HG03097 (cell line): Measurements from ENCODE around the gene ATXN1.
"Not testable (repeated sequence)": the region's sequence is repeated elsewhere in the genome, so short reads cannot be mapped to it uniquely, and the experiment has no call there.

Experiments
- ATAC-seq: cut with Tn5 transposase; IDR thresholded peaks from one replicate; pipeline ENCODE4 v1.9.1; 2021; ENCODE audit not compliant: unreplicated experiment, low FRiP score

ATXN1 gene

GRCh38 chr6:16760516-16761470 is at the start of gene ATXN1:
ATXN1 (minus strand) TSS chr6:16761460.
- peak; percentile 7 for ATAC-seq

GRCh38 chr6:16810411-16810810 is 49.2 kb upstream of the ATXN1 start:
- ATAC-seq, result no peak

DNA sequence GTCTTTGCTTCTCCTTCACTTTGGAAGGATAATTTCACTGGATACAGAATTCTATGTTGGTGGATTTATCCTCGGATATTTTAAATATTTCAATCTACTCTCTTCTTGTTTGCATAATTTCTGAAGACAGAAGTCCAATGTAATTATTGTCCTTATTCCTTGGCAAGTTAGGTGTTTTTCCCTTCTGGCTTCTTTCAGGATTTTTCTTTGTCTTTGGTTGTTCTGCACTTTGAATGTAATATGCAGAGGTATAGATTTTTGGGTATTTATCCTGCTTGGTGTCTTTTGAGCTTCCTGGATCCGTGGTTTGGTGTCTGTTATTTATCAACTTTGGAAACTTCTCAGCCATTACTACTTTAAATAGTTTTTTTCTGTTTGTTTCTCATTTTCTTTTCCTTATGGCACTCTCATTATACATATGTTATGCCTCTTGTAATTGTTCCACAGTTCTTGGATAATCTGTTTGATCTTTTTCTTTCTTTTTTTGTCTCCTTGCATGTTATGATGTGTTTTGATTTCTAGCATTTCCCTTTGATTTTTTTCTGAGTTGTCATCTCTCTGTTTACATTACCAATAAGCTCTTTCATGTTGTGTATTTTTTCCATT is 48.6 kb upstream of the ATXN1 start:
- ATAC-seq, result no peak

DNA sequence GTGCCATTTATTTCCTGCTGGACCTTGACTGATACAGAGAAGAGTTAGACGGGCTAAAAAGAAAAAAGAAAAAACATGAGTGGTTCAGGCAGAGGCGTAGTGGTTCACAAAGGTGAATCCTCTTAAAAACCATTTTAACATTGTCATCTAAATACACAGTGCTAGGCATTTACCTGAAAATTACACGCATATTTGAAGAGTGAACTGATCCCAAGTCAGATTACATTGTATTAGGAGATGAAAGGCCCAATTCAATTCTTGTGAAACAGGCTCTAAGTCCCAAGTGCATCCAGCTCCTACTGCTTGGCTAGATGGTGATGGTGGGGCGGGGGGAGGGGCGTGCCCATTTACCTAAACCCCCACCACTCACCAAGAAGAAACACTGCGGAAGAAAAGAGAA is 46.7 kb upstream of the ATXN1 start:
- ATAC-seq, result no peak

DNA sequence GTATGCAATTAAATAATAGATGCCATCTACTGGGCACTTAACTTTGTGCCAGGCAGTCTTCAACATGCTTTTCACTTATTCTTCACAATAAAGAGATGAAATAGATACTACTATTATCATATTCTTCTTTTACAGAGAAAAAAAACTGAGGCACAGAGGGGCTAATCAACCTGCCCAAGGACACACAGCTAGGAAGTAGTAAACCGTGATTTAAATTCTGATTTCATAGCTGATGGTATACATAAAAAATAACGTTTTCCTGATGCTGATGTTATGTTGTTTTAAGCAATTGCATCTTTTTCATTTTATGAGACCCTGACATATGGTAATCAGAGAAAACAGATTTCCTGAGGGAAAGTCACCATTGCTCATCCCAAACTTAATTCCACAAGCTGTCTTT is 45.1 kb upstream of the ATXN1 start:
- ATAC-seq, result no peak

DNA sequence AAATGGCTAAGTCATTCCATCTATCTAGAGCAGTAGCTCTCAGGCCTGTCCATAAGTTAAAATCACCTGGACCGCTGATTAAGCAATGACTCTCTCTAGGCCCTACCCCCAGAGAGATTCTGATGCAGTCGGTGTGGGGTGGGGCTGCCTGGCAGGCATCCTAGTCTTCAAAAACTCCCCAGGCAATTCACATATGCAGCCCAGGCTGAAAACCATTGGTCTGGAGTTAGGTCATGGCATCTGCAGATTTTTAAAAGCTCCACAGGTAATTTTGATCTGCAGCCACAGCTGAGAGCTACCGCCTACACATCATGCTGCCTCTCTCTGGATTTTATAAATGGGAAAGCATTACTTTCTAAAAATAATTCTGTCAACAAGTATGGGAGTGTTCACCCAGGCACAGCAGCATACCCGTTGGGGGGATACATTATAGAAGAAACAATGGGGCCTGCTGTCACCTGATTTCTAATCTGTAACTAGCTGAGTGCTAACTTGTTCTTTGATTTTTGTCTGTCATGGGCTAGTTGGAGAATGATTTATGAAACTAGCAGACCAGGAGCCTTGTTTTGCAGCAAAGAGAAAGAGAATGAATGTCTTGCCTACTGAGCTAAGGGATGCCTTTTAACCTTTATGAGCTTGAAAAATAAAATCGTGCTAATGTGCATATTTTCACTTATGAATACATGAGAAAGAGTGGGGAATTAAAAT is 44.1 kb upstream of the ATXN1 start:
- ATAC-seq, result no peak

DNA sequence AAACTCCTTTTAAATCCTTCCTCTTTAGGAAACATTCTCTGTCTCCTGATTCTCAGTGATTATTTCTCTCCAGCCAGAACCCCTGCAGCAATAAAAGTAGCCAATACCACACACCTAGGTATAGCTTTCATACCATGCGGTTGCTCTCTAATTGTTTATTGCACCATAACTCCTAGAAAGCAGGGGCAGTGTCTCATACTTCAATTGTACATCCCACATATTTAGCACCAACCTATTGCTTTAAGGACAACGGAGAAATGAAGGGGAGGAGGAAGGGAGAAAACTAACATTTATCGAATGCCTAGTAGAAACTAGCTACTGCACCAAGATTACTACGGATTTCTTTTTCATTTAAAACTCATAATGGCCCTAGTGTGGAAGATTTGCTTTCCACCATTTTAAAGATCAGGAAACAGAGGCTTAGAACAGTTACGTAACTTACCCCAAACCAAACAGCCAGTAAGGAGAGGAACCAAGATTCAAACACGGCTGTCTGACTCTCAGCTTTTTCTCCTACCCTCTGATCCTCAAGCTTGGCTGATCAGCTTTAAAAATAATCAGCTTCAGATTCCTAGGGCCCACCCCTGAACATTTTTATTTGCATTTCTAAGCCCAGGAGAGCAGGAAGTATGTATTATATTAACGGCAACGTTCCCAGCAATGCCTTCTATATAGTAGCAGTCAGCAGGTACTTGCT is 43.4 kb upstream of the ATXN1 start:
- ATAC-seq, result no peak

- ATAC-seq, result no peak
Measured at GRCh38 chr6:16803294-16804200, 42.3 kb upstream of the ATXN1 start.

DNA sequence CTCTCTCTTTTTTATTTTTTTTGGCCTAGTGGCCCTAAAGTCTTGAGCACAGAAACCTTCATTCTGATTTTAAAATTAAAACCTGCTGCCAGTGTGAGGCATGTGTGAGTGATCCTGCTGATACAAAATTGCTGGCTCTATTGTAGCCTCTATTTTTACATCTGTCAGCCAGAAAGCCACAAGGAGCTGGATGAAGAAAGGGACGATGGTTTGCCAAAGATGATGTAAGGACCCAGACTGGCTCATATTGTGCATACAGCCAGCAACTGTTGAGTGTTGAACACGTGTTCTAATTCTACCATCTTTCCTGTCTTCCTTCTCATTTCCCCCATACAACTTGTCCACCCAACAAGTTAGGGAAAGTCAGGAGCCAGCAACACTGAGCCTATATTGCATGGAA is 40.8 kb upstream of the ATXN1 start:
- ATAC-seq, result no peak

GRCh38 chr6:16800942-16801341 is 39.7 kb upstream of the ATXN1 start:
- no peak for ATAC-seq

DNA sequence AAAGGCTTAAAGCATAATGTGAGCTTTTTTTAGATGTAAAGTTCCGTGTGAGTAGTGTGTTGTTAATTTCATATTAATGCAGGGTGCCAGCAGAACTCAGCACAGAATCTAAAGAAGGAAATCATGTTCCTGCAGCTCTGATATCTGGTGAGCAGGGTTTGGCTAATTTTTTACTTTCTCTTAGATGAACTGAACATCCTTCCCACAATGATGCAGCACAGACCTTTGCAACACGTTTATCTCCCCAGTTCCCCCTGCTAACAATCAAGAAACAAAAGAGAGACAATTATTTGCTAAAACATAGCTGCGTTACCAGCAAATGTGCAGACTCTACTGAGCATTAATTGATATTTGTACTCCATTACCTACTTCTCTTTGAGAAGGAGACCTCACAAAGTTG is 39.1 kb upstream of the ATXN1 start:
- no peak for ATAC-seq

DNA sequence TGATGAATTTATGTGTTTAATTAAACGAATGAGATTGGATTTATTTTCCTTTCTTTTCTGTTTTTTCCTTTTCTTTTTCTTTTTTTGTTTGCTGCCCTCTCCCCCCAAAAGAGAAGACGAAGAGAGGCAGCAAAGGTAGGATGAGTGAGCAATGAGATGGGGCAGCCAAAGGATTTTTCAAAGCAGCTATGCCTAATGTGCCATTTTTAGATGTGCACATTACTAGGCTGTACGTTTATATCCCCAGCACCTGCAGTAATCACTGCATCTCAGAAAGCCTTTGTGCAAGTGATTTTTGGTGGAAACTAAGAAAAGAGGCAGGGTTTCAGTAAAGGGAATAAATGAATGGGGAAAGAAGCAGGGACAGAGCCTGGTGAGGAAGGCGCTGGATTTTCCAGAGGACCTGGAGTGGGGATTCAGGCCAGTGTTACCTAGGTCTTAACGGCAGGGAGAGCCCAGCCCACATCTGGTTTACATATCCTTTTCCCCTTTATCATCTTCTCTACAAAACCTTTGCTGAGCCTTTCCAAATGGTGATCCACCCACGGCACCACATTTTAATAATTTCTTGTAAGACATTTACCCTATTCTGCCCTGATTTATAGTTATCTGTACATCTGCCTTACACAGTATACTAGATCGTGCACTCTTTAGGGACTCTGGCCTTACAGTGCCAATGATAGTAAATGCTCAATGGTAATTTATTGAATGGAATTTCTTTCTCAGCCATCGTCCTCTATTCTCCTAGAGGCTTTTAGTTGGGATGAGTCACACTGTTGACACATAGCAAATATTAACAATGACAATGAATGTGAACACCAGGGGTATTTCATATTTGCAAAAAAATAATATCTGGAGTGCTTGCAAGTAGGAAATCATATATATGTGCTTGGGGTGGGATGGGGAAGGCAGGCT is 38.3 kb upstream of the ATXN1 start:
- no peak for ATAC-seq

DNA sequence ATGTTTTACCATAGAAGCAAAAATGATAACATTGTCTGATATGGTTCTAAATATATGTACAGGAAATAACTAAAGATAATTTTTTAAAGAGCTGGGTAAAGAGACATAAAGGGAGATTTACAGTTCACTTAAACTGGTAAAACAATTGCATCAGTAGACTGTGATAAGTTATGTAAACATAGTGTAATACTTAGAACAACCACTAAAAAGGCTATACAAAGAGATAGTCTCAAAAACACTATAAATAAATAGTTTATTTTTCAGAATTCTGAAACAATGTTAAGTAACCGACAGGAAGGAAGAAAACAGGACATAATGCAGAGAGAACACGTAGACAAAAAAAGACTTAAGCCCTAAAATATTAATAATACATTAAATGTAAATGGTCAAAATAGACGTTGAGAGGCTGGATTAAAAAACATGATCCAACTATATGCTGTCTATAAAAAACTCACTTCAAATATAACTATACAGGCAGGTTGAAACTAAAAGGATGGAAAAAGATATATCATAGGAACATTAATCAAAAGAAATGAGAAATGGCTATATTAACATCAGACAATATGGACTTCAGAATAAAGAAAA is 32.7 kb upstream of the ATXN1 start:
- no peak for ATAC-seq

DNA sequence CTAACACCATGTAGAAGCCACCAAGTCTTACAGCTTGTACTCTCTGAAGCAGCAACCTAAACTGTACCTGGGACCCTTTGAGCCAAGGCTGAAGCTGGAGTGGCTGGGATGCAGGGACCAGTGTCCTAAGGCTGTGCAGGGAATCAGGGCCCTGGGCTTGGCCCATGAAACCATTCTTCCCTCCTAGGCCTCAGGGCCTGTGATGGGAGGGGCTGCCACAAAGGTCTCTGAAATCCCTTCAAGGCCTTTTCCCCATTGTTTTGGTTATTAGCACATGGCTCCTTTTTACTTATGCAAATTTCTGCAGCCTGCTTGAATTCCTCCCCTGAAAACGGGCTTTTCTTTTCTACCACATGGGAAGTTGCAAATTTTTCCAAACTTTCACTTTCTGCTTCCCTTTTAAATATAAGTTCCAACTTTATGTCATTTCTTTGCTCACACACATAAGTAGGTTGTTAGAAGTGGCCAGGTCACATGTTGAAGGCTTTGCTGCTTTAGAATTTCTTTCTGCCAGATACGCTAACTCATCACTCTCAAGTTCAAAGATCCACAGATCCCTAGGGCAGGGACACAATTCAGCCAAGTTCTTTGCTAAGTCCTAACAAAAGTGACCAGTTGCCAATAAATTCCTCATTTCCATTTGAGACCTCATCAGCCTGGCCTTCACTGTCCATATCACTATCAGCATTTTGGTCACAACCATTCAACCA is 28.2 kb upstream of the ATXN1 start:
- ATAC-seq, result no peak

GRCh38 chr6:16787128-16787682 is 25.9 kb upstream of the ATXN1 start:
- ATAC-seq, result no peak

GRCh38 chr6:16785496-16785895 is 24.2 kb upstream of the ATXN1 start:
- ATAC-seq, result no peak

DNA sequence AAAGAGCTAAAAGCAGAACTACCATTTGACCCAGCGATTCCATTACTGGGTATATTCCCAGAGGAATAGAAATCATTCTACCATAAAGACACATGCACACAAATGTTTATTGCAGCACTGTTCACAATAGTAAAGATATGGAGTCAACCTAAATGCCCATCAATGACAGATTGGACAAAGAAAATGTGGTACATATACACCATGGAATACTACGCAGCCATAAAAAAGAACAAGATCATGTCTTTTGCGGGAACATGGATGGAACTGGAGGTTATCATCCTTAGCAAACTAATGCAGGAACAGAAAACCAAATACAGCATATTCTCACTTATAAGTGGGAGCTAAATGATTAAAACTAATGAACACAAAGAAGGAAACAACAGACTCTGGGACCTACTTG is 23.7 kb upstream of the ATXN1 start:
- ATAC-seq, result not testable (repeated sequence)
